GM21447 (cell line): Measurements from ENCODE around the gene CD180.

Experiments
- ATAC-seq: cut with Tn5 transposase; IDR thresholded peaks from one replicate; pipeline ENCODE4 v1.9.1; 2021; ENCODE audit not compliant: unreplicated experiment

Gene CD180

DNA sequence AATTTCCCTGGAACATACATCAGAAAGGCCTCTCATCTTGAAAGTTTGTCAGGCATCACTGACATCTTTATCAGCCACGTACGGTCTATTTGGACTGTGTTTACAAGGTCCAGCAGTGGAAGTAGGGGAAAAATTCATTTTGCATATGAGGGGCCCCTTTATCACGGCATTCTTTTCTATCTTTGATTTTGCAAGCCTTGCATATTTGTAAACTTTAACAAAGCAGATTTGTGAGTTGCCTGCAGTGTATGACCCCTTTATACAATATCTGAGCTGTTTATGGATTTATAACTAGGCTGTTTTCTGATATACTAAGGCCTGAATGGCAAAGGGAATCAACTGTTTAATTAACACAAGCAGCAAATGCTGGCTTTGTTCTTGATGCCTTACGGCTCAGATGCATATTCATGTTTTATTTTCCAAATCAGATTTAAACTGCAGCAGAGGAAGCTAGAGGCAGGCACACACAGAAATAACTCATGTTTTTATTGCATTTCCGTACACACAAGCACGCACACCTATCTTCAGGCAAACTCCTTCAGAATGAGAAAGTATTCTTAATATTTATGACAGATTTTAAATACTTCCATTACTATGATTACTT lies 61.1 kb downstream of the CD180 start:
- ATAC-seq = no peak

DNA sequence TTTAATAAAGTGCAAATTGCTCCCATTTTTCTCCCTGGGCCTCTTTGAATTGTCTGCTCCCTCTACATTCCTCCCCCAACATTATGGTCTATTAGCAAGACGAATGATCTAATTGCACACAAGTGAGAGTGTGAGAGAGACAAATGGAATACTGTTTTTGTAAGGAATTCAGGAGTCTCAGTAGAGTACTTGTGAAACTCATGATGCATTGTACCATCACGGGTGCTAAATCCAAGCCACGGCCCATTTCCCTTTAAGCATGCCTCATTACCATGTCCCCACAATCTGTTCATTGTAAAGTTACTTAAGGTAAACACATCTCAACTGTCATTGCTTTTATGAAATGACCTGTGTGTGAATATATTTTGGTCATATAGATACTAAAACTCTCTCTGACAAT lies 62.8 kb downstream of the CD180 start:
- ATAC-seq = no peak

DNA sequence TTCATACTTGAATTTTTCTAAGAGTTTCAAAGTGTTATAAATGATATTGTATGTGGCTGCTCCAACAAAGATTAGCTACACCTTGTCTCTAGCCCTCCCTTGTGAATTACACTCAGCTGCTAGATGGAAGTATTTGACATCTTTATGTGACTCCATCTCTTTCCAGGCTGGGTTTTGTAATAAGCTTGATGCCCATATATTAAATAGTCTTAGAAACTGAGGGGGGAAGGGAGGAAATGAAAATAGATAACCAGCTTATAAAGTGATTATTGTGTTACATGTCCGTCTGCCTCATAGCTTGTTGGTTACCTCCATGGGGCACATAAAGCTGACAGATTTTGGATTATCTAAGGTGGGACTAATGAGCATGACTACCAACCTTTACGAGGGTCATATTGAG lies 63.4 kb downstream of the CD180 start:
- ATAC-seq = no peak

DNA sequence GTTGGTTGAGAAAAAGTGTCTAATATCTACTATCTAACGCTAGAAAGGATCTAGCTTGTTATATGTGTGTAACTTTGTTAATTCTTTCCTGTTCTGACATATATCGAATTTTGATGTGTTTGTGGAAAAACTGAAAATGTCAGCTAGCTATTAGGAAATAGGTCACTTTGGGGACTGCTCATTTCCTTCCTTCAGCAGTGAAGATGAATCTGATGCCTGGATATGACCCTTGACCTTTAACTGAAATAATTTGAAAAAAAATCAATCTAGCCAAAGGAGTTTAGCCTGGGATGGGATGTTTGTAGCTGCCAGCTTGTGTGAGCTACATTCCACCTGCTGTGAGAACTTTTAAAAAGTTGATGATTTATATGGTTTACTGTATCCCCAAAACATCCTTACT lies 66.8 kb downstream of the CD180 start:
- ATAC-seq = no peak
